Fibroblast of the aortic adventitia (primary cell): ENCODE results near the gene PARVB. TPM values are rescaled to one million over a fixed set of nuclear protein-coding genes. Genes with fewer than 3 reads are reported as not detected.

Source experiments
- DNase-seq: peaks from one replicate; pipeline ENCODE4 v3.0.0-alpha.2; 2010; ENCODE audit warnings: low read depth
- H3K4me3 ChIP-seq: 2 replicates; pipeline ENCODE4 v1.5.1; 2011; ENCODE audit warnings: low read depth, mild to moderate bottlenecking, control low read depth, low read length, moderate library complexity
- total RNA-seq: library from RNA; depleted of rRNA; stranded (reverse); fragments of >200 nt; gene quantifications from 2 replicates; pipeline ENCODE4 v1.2.3, GENCODE V29; 2012; ENCODE audit warnings: low replicate concordance
- TF ChIP-seq, protein P1 (sequence below): IDR thresholded peaks from 2 replicates; pipeline ENCODE4 v1.5.1; 2011; ENCODE audit warnings: mild to moderate bottlenecking, low read length, control low read depth, inconsistent platforms; ENCODE audit not compliant: insufficient read depth

Gene PARVB
- total RNA-seq, 1 donor, result 30.6 TPM

DNA sequence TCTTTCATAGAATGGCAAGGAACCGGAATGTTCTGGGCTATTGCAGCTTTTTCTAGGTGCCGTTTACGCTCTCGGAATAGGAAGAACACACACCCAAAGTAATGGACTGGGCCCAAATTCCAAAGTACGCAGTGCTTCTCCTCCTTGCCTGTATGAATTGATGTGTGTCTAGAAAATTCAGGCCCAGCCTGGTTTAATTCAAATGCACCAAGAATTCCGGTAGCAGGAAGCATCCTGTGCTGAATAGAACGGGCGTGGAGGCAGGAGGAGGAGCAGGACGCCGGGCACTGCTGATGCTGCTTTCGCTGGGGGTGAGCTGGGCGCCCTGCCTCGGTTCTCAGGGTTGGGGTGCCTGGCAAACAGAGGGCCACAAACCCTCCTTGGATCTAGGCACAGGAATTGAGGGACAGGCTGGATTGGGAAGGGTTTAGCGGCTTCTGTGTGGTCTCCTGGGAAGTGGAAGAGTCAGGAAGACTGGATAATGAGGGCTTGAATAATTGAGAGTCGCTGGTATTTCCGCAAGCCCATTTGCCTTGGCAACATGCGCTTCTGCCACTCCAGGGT lies 2.0 kb downstream of the PARVB start:
- TF ChIP-seq, protein P1, sequence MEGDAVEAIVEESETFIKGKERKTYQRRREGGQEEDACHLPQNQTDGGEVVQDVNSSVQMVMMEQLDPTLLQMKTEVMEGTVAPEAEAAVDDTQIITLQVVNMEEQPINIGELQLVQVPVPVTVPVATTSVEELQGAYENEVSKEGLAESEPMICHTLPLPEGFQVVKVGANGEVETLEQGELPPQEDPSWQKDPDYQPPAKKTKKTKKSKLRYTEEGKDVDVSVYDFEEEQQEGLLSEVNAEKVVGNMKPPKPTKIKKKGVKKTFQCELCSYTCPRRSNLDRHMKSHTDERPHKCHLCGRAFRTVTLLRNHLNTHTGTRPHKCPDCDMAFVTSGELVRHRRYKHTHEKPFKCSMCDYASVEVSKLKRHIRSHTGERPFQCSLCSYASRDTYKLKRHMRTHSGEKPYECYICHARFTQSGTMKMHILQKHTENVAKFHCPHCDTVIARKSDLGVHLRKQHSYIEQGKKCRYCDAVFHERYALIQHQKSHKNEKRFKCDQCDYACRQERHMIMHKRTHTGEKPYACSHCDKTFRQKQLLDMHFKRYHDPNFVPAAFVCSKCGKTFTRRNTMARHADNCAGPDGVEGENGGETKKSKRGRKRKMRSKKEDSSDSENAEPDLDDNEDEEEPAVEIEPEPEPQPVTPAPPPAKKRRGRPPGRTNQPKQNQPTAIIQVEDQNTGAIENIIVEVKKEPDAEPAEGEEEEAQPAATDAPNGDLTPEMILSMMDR, result no peak
- DNase-seq, result no peak
- no peak overlapping the region for H3K4me3 ChIP-seq

DNA sequence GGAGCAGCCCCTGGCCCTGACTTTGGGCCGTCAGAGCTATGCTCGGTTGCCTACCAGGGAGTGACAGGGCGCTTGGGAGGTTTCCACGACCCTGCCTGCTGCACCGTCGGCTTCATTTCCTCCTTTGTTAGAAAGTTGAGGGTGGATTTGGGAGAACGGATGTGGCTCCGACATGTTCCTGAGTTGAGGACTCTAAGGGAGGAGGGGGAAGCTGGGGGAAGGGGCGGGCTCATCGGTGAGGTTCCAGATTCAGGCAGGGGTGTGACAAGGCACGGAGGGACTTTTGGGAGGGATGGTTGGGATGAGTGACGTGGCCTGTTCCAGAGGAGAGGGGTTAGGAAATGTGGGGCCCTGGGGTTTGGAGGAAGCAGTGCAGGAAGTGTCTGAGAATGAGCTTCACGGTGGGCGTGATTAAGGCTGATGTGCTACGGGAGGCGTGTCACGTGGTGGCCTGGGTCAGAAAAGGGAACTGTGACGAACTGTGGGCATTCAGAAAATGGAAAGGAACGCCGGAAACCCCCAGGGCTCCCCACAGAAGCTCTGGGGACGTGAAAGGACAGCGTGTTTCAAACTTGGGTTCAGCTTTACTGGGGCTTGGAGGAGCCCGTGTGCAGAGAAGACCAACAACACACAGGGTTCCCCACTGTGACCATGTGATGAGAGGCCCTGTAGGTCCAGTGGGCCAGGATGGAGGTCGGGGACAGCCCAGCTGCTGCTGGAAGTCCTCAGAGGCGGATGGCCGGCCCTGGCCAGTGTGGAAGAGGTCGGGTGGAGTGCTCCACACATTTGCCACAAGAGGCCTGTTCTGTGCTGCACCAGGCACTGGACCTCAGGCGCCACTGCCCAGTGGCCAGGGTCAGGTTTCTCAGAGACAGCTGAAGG lies 2.8 kb downstream of the PARVB start:
- TF ChIP-seq, protein P1, result no peak
- no peak overlapping the region for H3K4me3 ChIP-seq
- no peak for DNase-seq

DNA sequence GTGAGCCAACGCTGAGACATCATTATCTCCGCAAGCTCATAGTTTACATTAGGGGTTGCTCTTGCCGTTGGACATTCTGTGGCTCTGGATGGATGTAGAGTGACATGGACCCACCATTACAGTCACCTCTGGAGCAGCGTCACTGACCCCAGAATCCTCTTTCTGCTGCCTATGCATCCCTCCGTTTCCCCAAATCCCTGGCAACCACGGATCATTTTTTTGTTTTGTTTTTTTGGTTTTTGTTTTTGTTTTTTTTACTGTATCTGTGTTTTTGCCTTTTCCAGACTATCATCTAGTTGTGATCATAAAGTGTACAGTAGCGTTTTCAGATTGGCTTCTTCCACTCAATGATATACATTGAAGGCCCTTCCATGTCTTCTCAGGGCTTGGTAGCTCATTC lies 4.0 kb downstream of the PARVB start:
- no peak overlapping the region for H3K4me3 ChIP-seq
- TF ChIP-seq, protein P1, result no peak
- no peak for DNase-seq

DNA sequence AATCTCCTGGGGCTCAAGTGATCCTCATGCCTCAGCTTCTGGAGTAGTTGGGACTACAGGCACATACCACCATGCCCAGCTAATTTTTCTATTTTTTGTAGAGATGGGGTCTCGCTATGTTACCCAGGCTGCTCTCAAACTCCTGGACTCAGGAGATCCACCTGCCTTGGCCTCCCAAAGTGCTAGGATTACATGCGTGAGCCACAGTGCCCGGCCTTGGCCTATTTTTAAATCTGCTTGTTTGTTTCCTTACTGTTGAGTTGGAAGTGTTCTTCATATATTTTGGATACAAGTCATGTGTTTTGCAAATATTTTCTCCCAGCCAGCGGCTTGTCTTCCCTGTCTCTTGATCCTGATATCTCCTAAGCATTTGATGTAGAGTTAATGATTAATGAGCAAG lies 5.0 kb downstream of the PARVB start:
- H3K4me3 ChIP-seq, result no peak overlapping the region
- TF ChIP-seq, protein P1, result no peak

DNA sequence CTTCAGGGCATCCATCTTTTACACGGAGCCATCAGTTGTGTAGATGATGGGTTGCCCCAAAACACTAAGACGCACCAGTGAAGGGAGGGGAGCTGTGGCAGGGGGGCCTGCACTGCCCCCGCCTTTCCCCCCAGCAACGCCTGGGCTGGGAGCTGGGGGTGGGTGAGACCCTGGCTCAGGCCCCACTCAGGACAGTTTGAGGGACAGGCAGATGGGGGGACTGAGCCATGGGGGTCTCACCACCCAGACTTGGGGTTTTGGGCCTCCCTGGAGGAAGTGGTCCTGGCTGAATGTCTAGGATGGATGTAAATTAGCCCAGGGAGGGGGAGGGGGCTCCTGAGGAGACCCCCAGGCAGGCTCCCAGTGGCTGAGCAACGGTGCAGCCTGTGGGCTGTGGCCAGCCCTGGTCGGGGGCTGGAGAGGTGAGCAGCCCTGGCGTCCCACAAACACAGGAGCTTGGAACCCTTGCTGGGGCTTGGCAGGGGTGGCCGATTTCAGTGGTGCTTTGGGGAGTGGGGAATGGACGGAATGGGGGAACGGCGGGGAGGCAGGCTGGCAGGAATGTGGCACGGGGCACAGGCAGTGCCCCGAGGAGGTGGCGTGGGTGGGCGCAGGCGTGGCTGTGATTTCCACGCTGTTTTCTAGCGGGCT lies 6.1 kb downstream of the PARVB start:
- H3K4me3 ChIP-seq, result no peak overlapping the region
- TF ChIP-seq, protein P1, result no peak
- DNase-seq, result no peak

More for the DNA sequence above, 5.0 kb downstream of the PARVB start:
- DNase-seq, result no peak

DNA sequence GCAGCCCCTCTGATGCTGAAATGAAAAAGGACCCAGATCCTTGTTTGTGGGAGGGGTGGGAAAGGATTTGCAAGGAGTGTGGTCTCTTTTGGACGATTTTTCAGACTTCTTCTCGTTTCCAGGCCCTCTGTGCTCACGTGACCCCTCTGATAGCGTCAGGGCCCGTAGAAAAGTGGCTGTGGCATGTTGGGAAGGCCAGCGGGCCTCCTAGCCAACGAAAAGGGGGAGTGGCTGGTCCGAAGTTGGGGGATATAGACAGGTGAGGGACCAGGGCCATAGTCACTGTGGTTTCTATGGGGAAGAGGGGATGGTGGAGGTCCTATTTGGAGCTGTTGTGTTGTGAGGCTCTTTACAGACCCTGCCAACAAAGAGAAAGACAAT lies 6.6 kb downstream of the PARVB start:
- no peak for DNase-seq
- TF ChIP-seq, protein P1, result no peak
- H3K4me3 ChIP-seq, result no peak overlapping the region
